IPS DF 4.7 (cell line): ENCODE measurements around the gene ARAF.

Source experiments
- DNase-seq: peaks from one replicate; pipeline ENCODE4 v3.0.0-alpha.2; 2013; ENCODE audit warnings: low spot score; ENCODE audit errors: extremely low read depth

Gene ARAF

DNA sequence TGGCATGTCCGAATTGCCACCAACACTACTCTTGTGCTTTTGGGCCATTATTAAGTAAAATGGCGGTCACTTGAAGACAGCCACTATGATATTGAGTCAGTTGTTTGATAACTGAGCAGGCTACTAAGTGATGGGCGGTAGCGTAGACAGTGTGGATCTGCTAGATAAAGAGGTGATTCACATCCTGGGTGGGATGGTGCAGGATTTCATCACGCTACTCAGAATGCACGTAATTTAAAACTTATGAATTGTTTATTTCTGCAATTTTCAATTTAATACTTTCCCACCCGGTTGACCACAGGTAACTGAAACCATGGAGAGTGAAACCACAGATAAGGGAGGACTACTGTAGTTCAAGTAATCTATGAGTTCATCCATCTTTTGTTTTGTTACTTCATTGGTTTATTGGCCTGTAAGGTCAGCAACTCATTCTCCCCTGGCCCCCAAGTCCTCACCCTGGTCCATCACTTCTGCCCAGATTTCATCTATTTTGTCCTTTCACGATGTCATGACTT is 2.9 kb downstream of the ARAF start:
- DNase-seq, result no peak

GRCh38 chrX:47564438-47565085 is 3.6 kb downstream of the ARAF start:
- no peak for DNase-seq

DNA sequence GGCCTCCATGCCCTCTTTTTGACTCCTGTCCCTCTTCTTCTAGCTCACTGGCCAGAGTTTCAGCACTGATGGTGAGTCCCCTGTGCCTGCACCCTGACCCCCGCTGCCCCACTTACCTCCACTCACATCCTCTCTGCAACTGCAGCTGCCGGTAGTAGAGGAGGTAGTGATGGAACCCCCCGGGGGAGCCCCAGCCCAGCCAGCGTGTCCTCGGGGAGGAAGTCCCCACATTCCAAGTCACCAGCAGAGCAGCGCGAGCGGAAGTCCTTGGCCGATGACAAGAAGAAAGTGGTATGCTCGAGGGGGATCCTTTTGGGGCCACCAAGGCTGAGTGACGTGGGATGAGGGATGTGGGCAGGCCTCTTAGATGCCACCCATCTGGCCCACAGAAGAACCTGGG is 5.8 kb downstream of the ARAF start:
- DNase-seq, result no peak

- no peak for DNase-seq
Measured at GRCh38 chrX:47568656-47569295, 7.8 kb downstream of the ARAF start.

DNA sequence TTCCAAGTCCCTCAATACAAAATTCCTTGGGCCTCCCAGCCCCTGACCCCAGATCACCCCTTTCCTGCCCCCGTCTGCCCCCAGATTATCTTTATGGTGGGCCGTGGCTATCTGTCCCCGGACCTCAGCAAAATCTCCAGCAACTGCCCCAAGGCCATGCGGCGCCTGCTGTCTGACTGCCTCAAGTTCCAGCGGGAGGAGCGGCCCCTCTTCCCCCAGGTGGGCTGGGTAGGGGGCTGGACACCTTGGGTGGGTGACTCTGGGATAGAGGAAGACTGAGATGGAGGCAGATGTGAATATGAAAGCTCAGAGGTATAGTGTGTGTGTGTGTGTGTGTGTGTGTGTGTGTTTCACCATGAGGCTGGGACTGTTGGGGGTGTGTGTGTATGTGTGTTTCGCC is 9.8 kb downstream of the ARAF start:
- DNase-seq, result no peak

DNA sequence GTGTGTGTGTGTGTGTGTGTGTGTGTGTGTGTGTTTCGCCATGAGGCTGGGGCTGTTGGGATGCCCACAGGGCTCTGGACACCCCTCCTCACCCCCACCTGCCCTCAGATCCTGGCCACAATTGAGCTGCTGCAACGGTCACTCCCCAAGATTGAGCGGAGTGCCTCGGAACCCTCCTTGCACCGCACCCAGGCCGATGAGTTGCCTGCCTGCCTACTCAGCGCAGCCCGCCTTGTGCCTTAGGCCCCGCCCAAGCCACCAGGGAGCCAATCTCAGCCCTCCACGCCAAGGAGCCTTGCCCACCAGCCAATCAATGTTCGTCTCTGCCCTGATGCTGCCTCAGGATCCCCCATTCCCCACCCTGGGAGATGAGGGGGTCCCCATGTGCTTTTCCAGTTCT is 10.2 kb downstream of the ARAF start:
- no peak for DNase-seq

DNA sequence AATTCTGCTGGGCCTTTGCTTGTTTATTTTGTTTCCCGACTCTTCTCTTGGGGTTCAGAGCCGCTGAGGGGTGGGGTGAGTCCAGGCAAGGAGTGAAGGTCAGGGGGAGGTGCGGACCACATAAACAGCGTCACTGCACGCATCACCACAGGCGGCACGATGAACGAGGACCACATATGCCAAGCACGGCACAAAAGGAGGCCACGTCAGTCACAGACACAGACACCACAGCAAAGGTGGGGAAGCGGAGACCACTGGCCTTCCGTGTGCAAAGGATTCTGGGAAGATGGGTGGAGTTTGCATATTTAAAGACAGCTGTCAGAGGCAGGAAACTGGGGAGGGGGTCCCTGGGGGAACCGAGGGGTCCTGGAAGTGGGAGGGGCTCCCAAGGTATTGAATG is 10.9 kb downstream of the ARAF start:
- no peak for DNase-seq

GRCh38 chrX:47572773-47573340 is 11.9 kb downstream of the ARAF start:
- DNase-seq, result no peak

DNA sequence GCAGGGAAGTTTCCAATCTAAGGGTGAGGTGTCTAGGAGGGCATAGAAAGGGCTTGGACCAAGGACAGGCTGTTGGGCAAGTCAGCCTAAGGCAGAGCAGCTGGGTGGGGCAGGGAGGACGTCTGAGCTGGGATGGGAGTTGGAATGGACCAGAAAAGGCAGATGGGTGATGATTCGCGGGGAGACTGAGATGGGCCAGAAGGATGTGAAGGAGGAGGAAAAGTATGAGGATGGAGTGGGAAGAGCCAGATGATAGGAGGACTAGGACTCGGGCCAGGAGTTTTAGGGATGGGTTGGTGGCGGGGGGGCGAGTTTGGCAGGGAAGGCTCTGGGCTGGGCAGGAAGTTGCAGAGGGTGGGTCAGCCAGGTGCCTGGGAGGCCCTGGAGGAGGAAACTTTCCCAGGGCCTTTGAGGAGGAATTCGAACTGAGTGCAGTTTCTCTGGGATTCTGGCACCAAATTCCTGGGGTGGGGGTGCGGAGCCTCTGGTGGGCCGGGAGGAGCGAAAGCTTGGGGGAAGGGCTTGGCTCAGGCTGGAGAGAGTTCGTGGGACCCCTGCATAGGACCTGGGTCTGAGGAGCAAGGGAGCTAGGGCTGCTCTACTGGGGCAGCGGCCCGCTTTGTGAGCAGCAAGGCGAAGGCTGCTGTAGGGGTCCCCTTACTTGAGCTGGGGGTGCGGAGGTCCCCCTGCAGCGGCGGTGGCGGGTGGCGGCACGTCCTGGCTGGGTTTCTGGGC is 12.5 kb downstream of the ARAF start:
- no peak for DNase-seq

DNA sequence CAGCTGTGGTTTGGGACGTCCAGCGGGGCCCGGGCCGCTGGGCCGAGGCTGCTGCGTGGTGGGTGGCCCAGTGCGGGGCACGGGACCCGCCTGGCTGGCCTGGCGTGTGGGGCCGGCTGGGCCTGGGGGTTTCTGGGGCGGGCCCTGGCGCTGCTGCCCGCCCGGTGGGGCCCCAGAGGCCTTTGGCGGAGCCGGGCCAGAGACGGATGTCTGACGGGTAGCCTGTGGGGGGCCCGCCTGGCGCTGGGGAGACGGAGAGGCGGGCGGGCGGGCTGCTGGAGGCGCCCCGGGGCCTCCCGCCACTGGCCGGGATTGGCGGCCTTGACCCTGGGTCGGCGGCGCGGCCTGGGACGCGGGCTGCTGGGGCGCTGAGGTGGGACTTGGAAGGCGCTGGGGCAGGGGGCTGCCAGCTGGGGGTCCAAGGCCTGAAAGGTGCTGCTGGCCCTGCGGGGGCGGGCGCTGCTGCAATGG is 13.1 kb downstream of the ARAF start:
- DNase-seq, result no peak

DNA sequence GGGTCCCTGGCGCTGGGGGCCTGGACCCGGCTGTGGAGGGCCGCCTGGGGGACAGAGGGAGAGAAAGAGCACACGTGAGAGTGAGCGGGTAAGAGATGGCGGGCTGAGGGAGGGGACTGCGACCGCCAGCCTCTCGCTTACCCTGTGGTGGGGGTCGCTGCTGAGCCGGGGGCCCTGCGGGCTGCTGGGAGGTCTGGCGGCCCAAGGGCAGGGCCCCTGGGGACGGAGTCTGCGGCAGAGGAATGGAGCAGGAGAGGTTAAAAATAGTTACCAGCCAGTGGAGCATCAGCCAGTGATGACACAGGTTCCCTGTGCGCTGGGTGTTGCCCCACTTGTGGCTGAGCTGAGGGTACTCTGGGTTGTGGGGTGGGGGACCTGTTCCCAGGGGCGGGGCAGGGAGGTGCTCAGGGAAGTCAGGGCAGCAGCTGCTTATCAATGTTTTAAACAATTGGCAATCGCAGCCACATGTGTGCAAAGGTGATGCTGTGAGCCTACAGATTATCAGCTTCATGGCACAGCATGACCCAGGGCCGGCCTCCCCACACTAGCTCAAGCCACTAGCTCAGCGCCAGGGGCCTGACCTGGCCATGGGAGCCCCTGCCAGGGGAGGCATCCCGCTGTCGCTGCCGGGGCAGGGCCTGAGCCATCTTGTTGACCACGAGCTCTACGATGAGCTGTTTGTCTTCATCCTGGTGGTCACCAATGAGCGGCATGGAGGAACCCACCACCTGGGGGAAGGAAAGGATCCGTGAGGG is 13.7 kb downstream of the ARAF start:
- no peak for DNase-seq

- no peak for DNase-seq
Measured at GRCh38 chrX:47576021-47576898, 15.3 kb downstream of the ARAF start.

DNA sequence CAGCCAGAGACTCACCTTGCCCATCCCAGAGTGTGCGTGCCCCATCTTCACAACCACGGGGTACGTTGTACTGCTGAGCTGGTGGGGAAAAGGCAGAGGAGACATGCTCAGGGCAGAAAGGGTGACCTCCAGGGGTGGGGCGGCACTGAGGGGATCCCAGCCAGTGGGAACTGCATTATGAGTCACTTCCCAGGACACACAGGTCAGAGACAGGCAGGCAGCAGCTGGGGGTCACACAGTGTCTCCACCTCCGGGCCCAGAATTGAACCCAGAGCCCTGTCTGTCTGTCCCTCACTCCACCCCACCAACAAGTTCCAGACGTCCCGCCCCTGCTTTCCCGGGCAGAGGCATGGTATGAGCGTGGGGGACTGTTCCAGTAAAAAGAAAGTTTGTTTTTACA is 16.4 kb downstream of the ARAF start:
- DNase-seq, result no peak

DNA sequence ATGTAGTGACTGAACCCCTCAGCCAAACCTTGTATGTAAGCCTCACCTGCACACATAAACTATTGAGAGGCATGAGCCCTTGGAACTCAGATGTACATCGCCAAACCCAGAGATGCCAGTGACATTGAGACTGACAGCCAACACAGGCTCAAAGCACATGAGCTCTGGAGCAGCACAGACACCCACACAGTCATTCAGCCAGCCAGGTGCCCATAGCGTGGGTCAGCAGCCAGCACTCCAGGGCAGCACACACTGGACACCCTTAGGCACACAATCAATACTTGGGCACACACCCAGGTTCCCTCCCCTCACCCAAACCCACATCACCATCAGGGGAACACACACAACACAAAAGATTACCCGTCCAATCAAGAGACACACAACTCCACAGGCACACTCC is 16.9 kb downstream of the ARAF start:
- no peak for DNase-seq

DNA sequence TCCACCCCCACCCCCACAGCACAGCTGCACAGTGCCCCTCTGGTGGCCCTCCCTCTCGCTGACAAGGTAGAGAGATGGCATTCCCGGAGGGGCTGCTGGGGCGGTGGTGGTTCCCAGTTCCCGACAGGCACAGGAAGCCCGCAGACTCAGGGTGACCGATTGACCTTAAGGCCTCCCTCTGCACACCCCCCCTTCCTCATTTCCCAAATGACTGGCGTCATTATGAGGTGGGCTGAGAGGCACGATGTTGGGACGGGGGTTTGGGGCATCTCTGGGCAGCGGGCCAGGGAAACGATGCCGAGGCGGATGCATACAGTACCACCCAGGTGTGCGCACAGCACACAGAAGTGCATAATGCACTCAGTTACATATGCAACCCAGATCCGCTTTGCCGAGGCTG is 17.7 kb downstream of the ARAF start:
- DNase-seq, result no peak

GRCh38 chrX:47579537-47579936 is 18.5 kb downstream of the ARAF start:
- DNase-seq, result no peak

DNA sequence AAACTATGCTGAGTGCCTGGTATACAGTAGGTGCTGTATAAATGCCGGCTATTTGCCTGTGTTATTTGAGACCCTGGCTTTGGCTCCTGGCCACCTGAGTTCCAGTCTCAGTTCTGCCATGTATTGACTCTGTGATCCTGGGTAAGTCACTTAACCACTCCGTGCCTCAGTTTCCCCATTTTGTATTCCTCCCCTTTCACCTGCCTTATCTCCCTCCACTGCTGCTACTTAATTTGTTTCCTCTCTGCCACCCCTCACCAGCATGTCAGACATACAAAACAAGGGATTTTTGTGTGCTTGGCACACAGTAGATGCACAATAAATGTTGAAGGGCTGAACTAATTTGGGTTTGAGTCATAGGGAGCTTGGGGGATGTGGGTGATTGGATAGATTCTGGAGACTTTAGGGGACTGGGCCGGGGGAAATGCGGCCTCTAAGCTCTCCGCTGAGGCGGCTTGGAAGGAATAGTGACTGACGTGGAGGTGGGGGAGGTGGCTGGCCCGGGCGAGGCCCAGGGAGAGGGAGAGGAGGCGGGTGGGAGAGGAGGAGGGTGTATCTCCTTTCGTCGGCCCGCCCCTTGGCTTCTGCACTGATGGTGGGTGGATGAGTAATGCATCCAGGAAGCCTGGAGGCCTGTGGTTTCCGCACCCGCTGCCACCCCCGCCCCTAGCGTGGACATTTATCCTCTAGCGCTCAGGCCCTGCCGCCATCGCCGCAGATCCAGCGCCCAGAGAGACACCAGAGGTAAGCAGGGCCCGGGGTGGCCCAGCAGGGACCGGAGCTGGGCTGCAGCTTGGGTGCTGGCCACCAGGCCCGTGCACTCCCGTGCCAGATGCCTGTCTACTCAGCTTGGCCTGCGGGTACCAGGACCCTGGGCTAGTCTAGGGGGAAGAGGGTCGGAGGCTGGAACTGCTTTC is 21.0 kb downstream of the ARAF start, which contains the start of gene TIMP1:
Gene TIMP1, plus strand, starts transcription at position 706 of the 917 bp plus-strand sequence. CDS start 980 bp downstream, outside the sequence.
- DNase-seq, result no peak

- DNase-seq, result no peak
Measured at GRCh38 chrX:47583240-47583861, 22.3 kb downstream of the ARAF start.

DNA sequence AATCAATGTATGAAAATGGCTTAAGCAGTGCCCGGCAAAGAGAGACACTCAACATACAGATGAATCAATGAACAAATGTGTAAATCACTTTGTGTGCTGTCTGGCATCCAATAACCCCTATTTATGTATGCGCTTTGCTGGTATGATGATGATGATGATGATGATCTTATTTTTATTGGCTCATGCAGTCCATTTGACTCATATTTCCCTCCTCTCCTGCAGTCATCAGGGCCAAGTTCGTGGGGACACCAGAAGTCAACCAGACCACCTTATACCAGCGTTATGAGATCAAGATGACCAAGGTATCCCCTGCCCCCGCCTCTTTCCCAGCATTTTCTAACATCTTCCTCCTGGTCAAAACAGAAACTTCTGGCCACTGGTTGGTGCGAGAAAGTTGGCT is 23.7 kb downstream of the ARAF start:
- no peak for DNase-seq
